ENCODE data around the gene SRD5A1.
"Not testable (repeated sequence)": the region's sequence is repeated elsewhere in the genome, so short reads cannot be mapped to it uniquely, and the experiment has no call there.

- TF ChIP-seq CTCF (conservative IDR thresholded peaks at IDR 0.05; ENCODE audit: low read length); EZH2phosphoT487 (IDR thresholded peaks at IDR 0.05; ENCODE audit: borderline replicate concordance, low read depth, low read length): not testable (repeated sequence)
Measured at GRCh38 chr5:6668717-6669116, 35.5 kb downstream of the SRD5A1 start.

All from OCI-LY7 (cell line).